Ovary (tissue), 9 donors: ENCODE results near the gene CLIC1. TPM values are rescaled to one million over a fixed set of nuclear protein-coding genes. Genes with fewer than 3 reads are reported as not detected.

Experiments
- DNase-seq, 5 donors: peaks; one replicate each; pipeline ENCODE4 v3.0.0-alpha.2; 2019 to 2020
- H3K27ac ChIP-seq, 2 donors: fragments of 200-600 bp; one replicate each; pipeline versions ENCODE4 v1.5.1 to v1.8.0; 2019 to 2022
- H3K27me3 ChIP-seq: fragments of 200-600 bp; one replicate; pipeline ENCODE4 v1.8.0; 2022
- H3K36me3 ChIP-seq: fragments of 200-600 bp; sonication (generic); one replicate; pipeline ENCODE4 v1.5.1; 2019
- H3K4me1 ChIP-seq: one replicate; pipeline ENCODE4 v1.8.1; 2013; ENCODE audit warnings: mild to moderate bottlenecking, moderate library complexity; ENCODE audit not compliant: insufficient read depth
- H3K4me3 ChIP-seq: fragments of 200-600 bp; sonication (generic); one replicate; pipeline ENCODE4 v1.5.1; 2017
- H3K9me3 ChIP-seq, 2 donors: fragments of 200-600 bp in 1 of 2; sonication (generic) in 1 of 2; one replicate each; pipeline versions ENCODE4 v1.5.1 to v1.8.1; 2013 to 2019; ENCODE audit warnings: mild to moderate bottlenecking in 1 of 2, moderate library complexity in 1 of 2
- CTCF ChIP-seq, 3 donors: fragments of 450-650 bp in 2 of 3; fragments of 200-600 bp in 1 of 3; IDR thresholded peaks; one replicate each; pipeline versions ENCODE4 v1.5.1 to v1.8.0; 2016 to 2022; ENCODE audit warnings: antibody characterized with exemption in 3 of 3, mild to moderate bottlenecking in 1 of 3
- EP300 ChIP-seq: sonication (generic); formaldehyde crosslinking; IDR thresholded peaks from one replicate; pipeline ENCODE4 v1.6.1; 2017; ENCODE audit warnings: antibody characterized with exemption
- POLR2A ChIP-seq: fragments of 450-650 bp; IDR thresholded peaks from one replicate; pipeline ENCODE4 v1.6.1; 2017; ENCODE audit warnings: antibody characterized with exemption, mild to moderate bottlenecking, moderate library complexity
- whole genome bisulfite sequencing, 3 donors: extraction: QIAGEN DNeasy Blood & Tissue Kit in 1 of 3; methylation state at CpG; one replicate each; pipeline versions ENCODE4 v1.1.5 to v1.1.7; 2013 to 2017; 5-methylcytosine and 5-hydroxymethylcytosine counted together
- intact Hi-C, 4 donors: fragments of 100-400 bp; cut with DNase I; formaldehyde crosslinking; loops; one replicate each; pipeline versions ENCODE4 v1.11.0 to v1.15.1; 2022 to 2023
- polyA plus RNA-seq, 2 donors: library from polyadenylated mRNA; stranded (reverse); fragments of 200-250 nt in 1 of 2; fragments of 350-450 nt in 1 of 2; fragmentation: Illumina TruSeq in 1 of 2; extraction: RNeasy Lipid Tissue Mini Kit (QIAGEN cat#74804) in 1 of 2; gene quantifications; one replicate each; pipeline ENCODE4 v1.2.3, GENCODE V29; 2013 to 2014
- total RNA-seq, 7 donors: library from RNA; depleted of rRNA in 2 of 7; stranded (reverse); fragments of >200 nt in 2 of 7; fragmentation: NEBNext Ultra II Directional in 3 of 7; extraction: Animal tissue kit (Norgen Biotek cat#: 25700) in 3 of 7; gene quantifications; one replicate each; pipeline versions ENCODE4 v1.1.0 to v1.2.4, GENCODE V29; 2016 to 2023
- donor health status: DM: no; HTN: no; CAD: no; lungs with moderate emphysema.
- donor health status: DM: no; HTN: no; CAD: no.
- donor health status: Bipolar disorder and iron deficiency.
- donor health status: DM: yes; HTN: yes; CAD: no.
- donor health status: DM: no; HTN: no; CAD: no.
- donor health status: DM: yes; HTN: yes; CAD: no.

Gene CLIC1
- total and polyA plus RNA-seq, 9 donors: 128 to 473 (median 185) TPM

GRCh38 chr6:31715022-31715958 is 21.0 kb downstream of the CLIC1 start, which contains the start of gene LY6G6D:
Gene LY6G6D, plus strand, starts transcription at chr6:31715348. Its CDS starts 8 bp downstream, at chr6:31715356.
- intact Hi-C loops: no loop called here
- WGBS, 3 donors: 70 to 80% (median 79%) methylated on average over 16 of the region's 16 CpGs
- H3K27ac ChIP-seq: no peak within 1 kb of the TSS
- no peak for DNase-seq
- H3K27me3 ChIP-seq: no peaks in the 10 kb centered on the region
- no peaks in the 10 kb centered on the region for H3K36me3 ChIP-seq
- no peak within 1 kb of the TSS for H3K4me3 ChIP-seq
- H3K9me3 ChIP-seq: no peaks in the 10 kb centered on the region
- no peaks in the 10 kb centered on the region for H3K4me1 ChIP-seq
- no peak for TF ChIP-seq POLR2A
- no peak for TF ChIP-seq CTCF (IDR thresholded peaks at IDR 0.05)
- no peak for TF ChIP-seq EP300

GRCh38 chr6:31713991-31714684 is 22.2 kb downstream of the CLIC1 start:
- Histone ChIP-seq H3K9me3 (no peaks in the 10 kb centered on the region), H3K4me3 (no peak overlapping the region), H3K27ac (no peak overlapping the region), H3K4me1 (no peaks in the 10 kb centered on the region), H3K27me3 (no peaks in the 10 kb centered on the region), H3K36me3 (no peaks in the 10 kb centered on the region)
- intact Hi-C loops: no loop called here
- WGBS, 3 donors: 29 to 42% (median 34%) methylated on average over 5 of the region's 5 CpGs
- DNase-seq: no peak
- no peak for TF ChIP-seq EP300
- TF ChIP-seq POLR2A: no peak
- TF ChIP-seq CTCF (IDR thresholded peaks at IDR 0.05): no peak

- 64 to 72% (median 64%) methylated on average over 4 of the region's 4 CpGs for WGBS, 3 donors
- Histone ChIP-seq H3K9me3 (no peaks in the 10 kb centered on the region), H3K36me3 (no peaks in the 10 kb centered on the region), H3K27me3 (no peaks in the 10 kb centered on the region), H3K27ac (no peak overlapping the region), H3K4me1 (no peaks in the 10 kb centered on the region), H3K4me3 (no peak overlapping the region)
- intact Hi-C loops: no loop called here
- TF ChIP-seq CTCF (IDR thresholded peaks at IDR 0.05) (no peak), EP300 (no peak), POLR2A (no peak)
- DNase-seq: no peak
Measured at GRCh38 chr6:31713465-31713864, 22.9 kb downstream of the CLIC1 start.

GRCh38 chr6:31712296-31712695 is 24.0 kb downstream of the CLIC1 start:
- no peaks in the 10 kb centered on the region for H3K36me3 ChIP-seq
- 81 to 86% (median 86%) methylated on average over 8 of the region's 8 CpGs for WGBS, 3 donors
- H3K27me3 ChIP-seq: no peaks in the 10 kb centered on the region
- no peaks in the 10 kb centered on the region for H3K9me3 ChIP-seq
- H3K4me3 ChIP-seq: no peak overlapping the region
- H3K27ac ChIP-seq: no peak overlapping the region
- intact Hi-C loops: no loop called here
- H3K4me1 ChIP-seq: no peaks in the 10 kb centered on the region
- TF ChIP-seq EP300 (no peak), CTCF (IDR thresholded peaks at IDR 0.05) (no peak), POLR2A (no peak)
- DNase-seq: no peak
